CD4-positive, alpha-beta memory T cell (primary cell): ENCODE measurements around the gene HSD3B1. TPM values are rescaled to one million over a fixed set of nuclear protein-coding genes. Genes with fewer than 3 reads are reported as not detected.

Experiments used
- CTCF ChIA-PET: fragments of 350-600 bp; sonication (Branson Sonifier 250); formaldehyde crosslinking; loops from one replicate; lab custom pipeline; 2021; ENCODE audit warnings: inconsistent platforms; ENCODE audit not compliant: partially characterized antibody; lab: Charles Lee
- POLR2A ChIA-PET: fragments of 350-600 bp; sonication (Branson Sonifier 250); formaldehyde crosslinking; loops from one replicate; lab custom pipeline; 2021; ENCODE audit not compliant: partially characterized antibody; lab: Charles Lee
- DNase-seq, 5 donors: peaks; one replicate each; pipeline versions ENCODE4 v3.0.0 to v3.0.0-alpha.2; 2020 to 2022; ENCODE audit warnings: mixed read lengths in 1 of 5
- H3K27ac ChIP-seq: one replicate; pipeline ENCODE4 v1.7.0; 2013; ENCODE audit warnings: low read depth, low read length
- H3K27me3 ChIP-seq: 2 replicates; pipeline ENCODE4 v1.7.0; 2013; ENCODE audit warnings: mild to moderate bottlenecking, low read length, moderate library complexity; ENCODE audit not compliant: insufficient read depth
- H3K36me3 ChIP-seq: 2 replicates; pipeline ENCODE4 v1.7.0; 2013; ENCODE audit warnings: mild to moderate bottlenecking, low read length, moderate library complexity; ENCODE audit not compliant: insufficient read depth
- H3K4me1 ChIP-seq: 2 replicates; pipeline ENCODE4 v1.7.0; 2013; ENCODE audit warnings: mild to moderate bottlenecking, low read length, moderate library complexity; ENCODE audit not compliant: insufficient read depth
- H3K4me3 ChIP-seq, 2 donors: one replicate each; pipeline ENCODE4 v1.7.0; 2013; ENCODE audit warnings: low read length in 2 of 2, mild to moderate bottlenecking in 1 of 2
- H3K9me3 ChIP-seq, 2 donors: one replicate each; pipeline ENCODE4 v1.7.0; 2013; ENCODE audit warnings: low read length in 2 of 2, control low read depth in 1 of 2; ENCODE audit not compliant: control insufficient read depth in 1 of 2
- H3K27ac Mint-ChIP-seq, 7 donors: one replicate each; pipeline ENCODE4 v1.8.0; 2020 to 2021; ENCODE audit warnings: mixed read lengths in 7 of 7, mild to moderate bottlenecking in 6 of 7, inconsistent platforms in 3 of 7, moderate library complexity in 3 of 7
- H3K27me3 Mint-ChIP-seq, 2 donors: one replicate each; pipeline ENCODE4 v1.8.0; 2020 to 2021; ENCODE audit warnings: mixed read lengths in 2 of 2
- H3K36me3 Mint-ChIP-seq, 2 donors: one replicate each; pipeline ENCODE4 v1.8.0; 2020 to 2021; ENCODE audit warnings: mixed read lengths in 2 of 2, inconsistent platforms in 1 of 2, mild to moderate bottlenecking in 1 of 2
- H3K4me1 Mint-ChIP-seq, 4 donors: one replicate each; pipeline ENCODE4 v1.8.0; 2020 to 2021; ENCODE audit warnings: mixed read lengths in 4 of 4, mild to moderate bottlenecking in 1 of 4
- H3K4me3 Mint-ChIP-seq, 8 donors: one replicate each; pipeline ENCODE4 v1.8.0; 2020 to 2021; ENCODE audit warnings: mixed read lengths in 8 of 8, mild to moderate bottlenecking in 7 of 8, moderate library complexity in 6 of 8, inconsistent platforms in 3 of 8
- H3K9me3 Mint-ChIP-seq, 8 donors: one replicate each; pipeline ENCODE4 v1.8.0; 2020 to 2021; ENCODE audit warnings: mixed read lengths in 8 of 8, mild to moderate bottlenecking in 5 of 8, inconsistent platforms in 3 of 8, moderate library complexity in 1 of 8
- intact Hi-C: fragments of 100-400 bp; cut with micrococcal nuclease; formaldehyde crosslinking; loops from one replicate; pipeline ENCODE4 v1.15.1; 2023
- polyA plus RNA-seq, 2 donors: library from polyadenylated mRNA; unstranded; fragments of 300-500 nt; fragmentation: Illumina TruSeq; gene quantifications; one replicate each; pipeline ENCODE4 v1.2.3, GENCODE V29; 2021
- total RNA-seq, 2 experiments: library from RNA; stranded (reverse); gene quantifications; one replicate each; pipeline ENCODE4 v1.2.3, GENCODE V29; 2021

The HSD3B1 gene
- total and polyA plus RNA-seq, 4 experiments from 2014 or later = not detected

DNA sequence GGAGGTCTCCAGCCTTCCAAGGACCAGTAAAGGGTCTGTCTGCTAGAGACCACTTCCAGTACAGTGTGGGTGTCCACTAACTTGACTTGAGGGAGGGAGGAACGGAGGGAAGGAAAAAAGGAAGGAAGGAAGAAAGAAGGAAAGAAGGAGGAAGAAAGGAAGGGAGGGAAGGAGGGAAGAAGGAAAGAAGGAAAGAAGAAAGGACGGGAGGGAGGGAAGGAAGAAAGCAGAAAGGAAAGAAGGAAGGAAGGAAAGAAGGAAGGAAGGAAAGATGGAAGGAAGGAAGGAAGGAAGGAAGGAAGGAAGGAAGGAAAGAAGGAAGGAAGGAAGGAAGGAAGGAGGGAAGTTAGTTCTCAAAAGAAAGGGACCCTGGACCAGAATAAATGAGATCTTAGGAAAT, 26.8 kb upstream of the HSD3B1 start:
- Histone ChIP-seq H3K27me3 (no peaks in the 10 kb centered on the region), H3K4me3 (no peak overlapping the region), H3K4me1 (no peaks in the 10 kb centered on the region), H3K9me3 (no peaks in the 10 kb centered on the region), H3K36me3 (no peaks in the 10 kb centered on the region), H3K27ac (no peak overlapping the region)
- no peak overlapping the region for H3K27ac Mint-ChIP-seq
- H3K4me1 Mint-ChIP-seq = no peaks in the 10 kb centered on the region
- CTCF ChIA-PET = no interaction called here
- peaks cover 0 to 9% of the 10 kb centered on the region in 2 donors for H3K27me3 Mint-ChIP-seq
- intact Hi-C loops = no loop called here
- no peaks in the 10 kb centered on the region for H3K36me3 Mint-ChIP-seq
- DNase-seq = no peak
- no peak overlapping the region for H3K4me3 Mint-ChIP-seq
- POLR2A ChIA-PET = no interaction called here
- no peaks in the 10 kb centered on the region for H3K9me3 Mint-ChIP-seq

DNA sequence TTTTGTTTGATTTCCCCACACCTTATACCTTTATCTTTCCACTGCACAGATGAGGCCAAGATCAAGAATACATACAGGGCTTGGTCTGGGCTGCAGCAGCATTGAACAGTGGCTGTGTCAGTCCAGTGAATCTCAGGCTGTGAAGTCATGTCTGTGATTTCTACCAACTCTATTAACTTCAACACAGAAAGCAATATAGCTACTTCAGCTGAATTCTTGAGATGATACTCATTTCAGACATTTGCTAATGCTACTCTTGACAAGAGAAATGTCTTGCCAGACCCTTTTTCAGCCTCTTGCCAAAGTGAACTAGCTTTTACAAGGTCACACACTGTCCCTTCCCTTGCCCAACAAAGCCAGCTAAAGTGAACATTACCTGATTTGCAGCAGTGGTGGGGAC, 25.1 kb upstream of the HSD3B1 start:
- Mint-ChIP-seq H3K27ac (no peak overlapping the region), H3K36me3 (no peaks in the 10 kb centered on the region), H3K27me3 (peaks cover 0 to 9% of the 10 kb centered on the region in 2 donors), H3K9me3 (no peaks in the 10 kb centered on the region), H3K4me1 (no peaks in the 10 kb centered on the region), H3K4me3 (no peak overlapping the region)
- Histone ChIP-seq H3K4me3 (no peak overlapping the region), H3K27me3 (no peaks in the 10 kb centered on the region), H3K9me3 (no peaks in the 10 kb centered on the region), H3K36me3 (no peaks in the 10 kb centered on the region), H3K4me1 (no peaks in the 10 kb centered on the region), H3K27ac (no peak overlapping the region)
- POLR2A ChIA-PET = no interaction called here
- intact Hi-C loops = no loop called here
- no peak for DNase-seq
- CTCF ChIA-PET = no interaction called here

DNA sequence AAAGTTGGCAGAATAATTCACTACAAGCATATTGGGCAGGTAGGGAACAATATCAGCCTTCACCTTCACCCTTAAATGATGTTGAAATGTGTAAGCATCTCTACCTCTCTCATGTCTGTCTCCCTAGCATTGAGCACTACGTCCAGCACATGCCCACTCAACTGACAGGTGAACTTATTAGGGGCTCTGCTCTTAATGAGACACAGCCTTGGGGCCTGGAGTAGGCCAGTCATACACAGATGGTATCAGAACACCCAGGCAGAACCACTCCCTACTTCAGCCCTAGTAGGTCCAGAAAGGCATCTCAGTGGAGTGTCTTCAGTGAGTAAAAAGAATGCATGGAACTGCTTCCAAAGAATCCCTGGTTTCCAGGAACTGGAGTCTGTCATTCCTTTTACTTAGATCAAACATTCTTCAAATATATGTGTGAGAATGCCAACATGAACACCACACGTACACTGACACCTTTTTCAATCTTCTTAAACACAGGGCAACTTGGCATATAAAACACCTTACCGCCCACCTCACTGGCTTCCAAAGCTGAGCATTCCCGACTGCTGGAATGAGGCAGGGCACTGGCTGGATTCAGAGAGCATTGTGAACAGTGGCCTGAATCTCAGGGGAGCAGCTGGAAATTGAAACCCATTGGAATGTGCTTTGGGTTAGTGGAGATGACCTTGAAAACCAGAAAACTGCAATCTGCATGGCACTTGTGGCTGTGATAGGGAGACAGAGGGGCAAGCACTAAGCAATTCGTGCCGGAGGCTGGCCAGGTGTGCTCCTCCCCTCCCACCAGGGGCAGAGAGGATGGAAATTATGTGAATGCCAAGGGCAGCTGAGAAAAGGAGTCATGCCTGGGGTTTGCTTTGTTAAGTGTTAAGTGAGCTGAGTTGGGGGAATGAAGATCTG, 24.2 kb upstream of the HSD3B1 start:
- Mint-ChIP-seq H3K36me3 (no peaks in the 10 kb centered on the region), H3K27me3 (peaks cover 0 to 7% of the 10 kb centered on the region in 2 donors), H3K4me3 (no peak overlapping the region), H3K27ac (no peak overlapping the region), H3K9me3 (no peaks in the 10 kb centered on the region), H3K4me1 (no peaks in the 10 kb centered on the region)
- intact Hi-C loops = no loop called here
- no peaks in the 10 kb centered on the region for H3K4me1 ChIP-seq
- no peaks in the 10 kb centered on the region for H3K9me3 ChIP-seq
- H3K27ac ChIP-seq = no peak overlapping the region
- POLR2A ChIA-PET = no interaction called here
- no peaks in the 10 kb centered on the region for H3K27me3 ChIP-seq
- CTCF ChIA-PET = no interaction called here
- DNase-seq = no peak
- H3K36me3 ChIP-seq = no peaks in the 10 kb centered on the region
- H3K4me3 ChIP-seq = no peak overlapping the region

DNA sequence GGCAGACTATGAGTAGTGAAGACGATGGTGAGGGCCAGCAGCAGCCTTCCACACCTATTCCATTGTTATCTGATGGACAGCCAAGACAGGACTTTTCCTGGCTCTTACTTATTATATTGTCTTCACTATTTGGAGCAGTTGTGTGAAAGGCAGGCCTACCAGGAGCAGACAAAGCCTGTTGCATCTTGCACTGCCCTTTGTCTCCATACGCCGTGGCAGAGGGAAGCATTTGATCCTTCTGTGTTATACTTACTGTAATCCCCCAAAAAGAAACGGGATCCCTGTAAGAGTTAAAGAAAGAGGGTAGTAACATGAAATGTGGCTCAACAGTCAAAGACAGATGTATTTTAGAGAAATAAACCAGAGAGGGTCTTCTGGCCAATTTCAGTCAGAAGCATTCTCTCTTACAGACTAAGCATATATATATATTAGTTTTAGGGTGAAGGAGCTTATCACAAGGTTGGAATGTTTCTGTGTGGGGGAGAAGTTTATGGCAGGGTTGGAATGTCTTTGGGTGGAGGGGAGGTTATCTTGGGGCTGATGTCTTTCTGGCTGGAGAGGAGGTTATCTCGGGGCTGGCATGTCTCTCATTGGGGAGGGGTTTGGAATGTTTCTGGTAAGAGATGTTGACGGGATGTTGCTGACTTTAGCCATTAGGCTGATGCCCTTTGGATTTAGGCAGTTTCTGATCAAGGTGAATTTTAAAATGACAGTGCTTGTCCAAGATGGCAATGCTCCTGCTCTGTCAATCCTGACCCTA, 23.4 kb upstream of the HSD3B1 start:
- no peaks in the 10 kb centered on the region for H3K9me3 ChIP-seq
- no peaks in the 10 kb centered on the region for H3K4me1 ChIP-seq
- POLR2A ChIA-PET = no interaction called here
- H3K36me3 ChIP-seq = no peaks in the 10 kb centered on the region
- H3K27ac Mint-ChIP-seq = no peak overlapping the region
- H3K36me3 Mint-ChIP-seq = no peaks in the 10 kb centered on the region
- H3K9me3 Mint-ChIP-seq = no peaks in the 10 kb centered on the region
- no peak overlapping the region for H3K4me3 ChIP-seq
- no peak overlapping the region for H3K27ac ChIP-seq
- CTCF ChIA-PET = no interaction called here
- peaks cover 1 to 7% of the 10 kb centered on the region in 2 donors for H3K27me3 Mint-ChIP-seq
- H3K4me3 Mint-ChIP-seq = no peak overlapping the region
- no peaks in the 10 kb centered on the region for H3K4me1 Mint-ChIP-seq
- intact Hi-C loops = no loop called here
- no peak for DNase-seq
- H3K27me3 ChIP-seq = no peaks in the 10 kb centered on the region

DNA sequence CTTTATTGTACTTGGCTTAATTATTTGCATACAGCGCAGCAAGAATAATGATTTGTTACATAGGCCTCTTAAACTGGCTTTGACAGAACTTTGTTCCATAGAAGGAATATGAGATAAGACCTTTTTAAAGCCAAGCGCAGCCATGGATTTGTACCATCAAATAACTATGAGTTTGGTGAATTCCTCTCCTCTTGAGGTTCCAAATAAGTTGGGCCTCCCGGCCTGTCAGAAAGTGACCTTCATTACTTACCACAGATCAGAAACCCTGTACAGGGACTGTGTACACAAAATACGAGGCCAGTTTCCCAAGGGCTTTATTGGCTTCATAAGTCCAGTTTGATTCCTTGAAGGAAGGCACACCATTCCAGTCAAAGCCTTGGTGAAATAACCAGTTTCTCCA, 21.8 kb upstream of the HSD3B1 start:
- Histone ChIP-seq H3K9me3 (no peaks in the 10 kb centered on the region), H3K27ac (no peak overlapping the region), H3K36me3 (no peaks in the 10 kb centered on the region), H3K27me3 (no peaks in the 10 kb centered on the region), H3K4me3 (no peak overlapping the region), H3K4me1 (no peaks in the 10 kb centered on the region)
- Mint-ChIP-seq H3K27me3 (peaks cover 3 to 5% of the 10 kb centered on the region in 2 donors), H3K27ac (no peak overlapping the region), H3K4me3 (no peak overlapping the region), H3K36me3 (no peaks in the 10 kb centered on the region), H3K9me3 (no peaks in the 10 kb centered on the region), H3K4me1 (no peaks in the 10 kb centered on the region)
- DNase-seq = no peak
- ChIA-PET CTCF (no interaction called here), POLR2A (no interaction called here)
- intact Hi-C loops = no loop called here

DNA sequence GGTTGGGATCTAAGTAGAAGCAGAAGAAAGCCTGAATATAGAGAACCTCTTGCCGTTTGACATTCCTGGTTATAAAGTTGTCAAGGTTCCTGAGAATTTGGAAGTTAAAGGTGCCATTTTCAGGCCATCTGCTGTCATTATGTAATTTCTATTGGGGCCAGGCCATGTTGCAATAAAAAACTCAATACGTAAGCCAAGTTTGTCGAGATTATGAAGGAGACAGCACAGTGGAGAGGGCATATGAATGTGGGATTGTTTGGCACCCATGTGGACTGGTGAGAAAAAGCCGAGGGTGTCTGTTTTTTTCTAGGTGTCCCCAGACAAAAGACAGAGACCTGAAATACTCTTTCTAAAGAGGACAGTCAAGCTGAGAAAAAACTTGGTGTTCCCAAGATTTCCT, 18.8 kb upstream of the HSD3B1 start:
- Histone ChIP-seq H3K4me3 (no peak overlapping the region), H3K36me3 (no peaks in the 10 kb centered on the region), H3K27ac (no peak overlapping the region), H3K9me3 (no peaks in the 10 kb centered on the region), H3K27me3 (no peaks in the 10 kb centered on the region), H3K4me1 (no peaks in the 10 kb centered on the region)
- Mint-ChIP-seq H3K9me3 (peaks cover 0 to 6% (median 0%) of the 10 kb centered on the region in 8 donors), H3K36me3 (no peaks in the 10 kb centered on the region), H3K27me3 (peaks cover 4 to 5% of the 10 kb centered on the region in 2 donors), H3K4me3 (no peak overlapping the region), H3K27ac (no peak overlapping the region), H3K4me1 (no peaks in the 10 kb centered on the region)
- no peak for DNase-seq
- intact Hi-C loops = no loop called here
- POLR2A ChIA-PET = no interaction called here
- CTCF ChIA-PET = no interaction called here

DNA sequence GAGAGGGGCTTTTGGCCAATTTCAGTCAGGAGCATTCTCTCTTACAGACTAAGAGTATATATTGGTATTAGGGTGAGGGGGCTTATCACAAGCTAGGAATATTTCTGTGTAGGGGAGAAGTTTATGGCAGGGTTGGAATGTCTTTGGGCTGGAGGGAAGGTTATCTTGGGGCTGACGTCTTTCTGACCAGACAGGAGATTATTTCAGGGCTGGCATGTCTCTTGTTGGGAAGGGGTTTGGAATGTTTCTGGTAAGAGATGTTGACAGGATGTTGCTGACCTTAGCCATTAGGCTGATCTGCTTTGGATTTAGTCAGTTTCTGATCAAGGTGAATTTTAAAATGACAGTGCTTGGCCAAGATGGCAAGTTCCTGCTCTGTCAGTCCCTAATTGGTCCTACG, 17.8 kb upstream of the HSD3B1 start:
- H3K9me3 Mint-ChIP-seq = peaks cover 0 to 6% (median under 1%) of the 10 kb centered on the region in 8 donors
- peaks cover 2 to 5% of the 10 kb centered on the region in 2 donors for H3K27me3 Mint-ChIP-seq
- no peak for DNase-seq
- Histone ChIP-seq H3K27me3 (no peaks in the 10 kb centered on the region), H3K9me3 (no peaks in the 10 kb centered on the region), H3K36me3 (no peaks in the 10 kb centered on the region), H3K4me1 (no peaks in the 10 kb centered on the region), H3K4me3 (no peak overlapping the region), H3K27ac (no peak overlapping the region)
- H3K4me1 Mint-ChIP-seq = no peaks in the 10 kb centered on the region
- ChIA-PET POLR2A (no interaction called here), CTCF (no interaction called here)
- intact Hi-C loops = no loop called here
- H3K36me3 Mint-ChIP-seq = no peaks in the 10 kb centered on the region
- H3K4me3 Mint-ChIP-seq = no peak overlapping the region
- no peak overlapping the region for H3K27ac Mint-ChIP-seq
